ENCODE data around the gene TBC1D19. TPM values are rescaled to one million over a fixed set of nuclear protein-coding genes. Genes with fewer than 3 reads are reported as not detected.
A peak's percentile ranks its signal among the peaks of the same experiment; 100 is the strongest.

Gene TBC1D19
- total RNA-seq, 5 donors from 2014 or later (not counting 1 experiment from before 2014, with no cell fraction given): 6.8 to 11.6 (median 9.4) TPM

DNA sequence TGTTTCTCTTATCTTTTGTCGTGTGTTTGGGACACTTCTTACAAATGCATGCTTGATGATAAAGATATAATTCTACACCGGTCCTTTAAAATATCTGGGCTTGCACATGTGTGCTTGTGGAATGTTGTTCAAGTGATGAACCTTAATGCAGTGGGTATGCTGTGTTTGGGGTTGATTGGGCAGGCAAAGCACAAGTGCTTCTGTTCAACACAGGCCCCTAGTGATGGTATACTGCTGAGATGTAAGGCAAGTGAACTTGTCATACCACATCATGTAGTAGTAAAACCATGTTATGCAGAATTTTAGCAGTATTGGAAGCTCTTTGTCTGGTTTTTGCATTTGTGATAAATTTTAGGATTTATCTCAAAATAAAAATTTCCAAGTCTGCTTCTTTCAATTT, 23.9 kb downstream of the TBC1D19 start:
- Mint-ChIP-seq H3K4me1 (peaks cover 25 to 37% (median 36%) of the 10 kb centered on the region in 3 donors), H3K27me3 (no peaks in the 10 kb centered on the region), H3K9me3 (no peaks in the 10 kb centered on the region), H3K36me3 (peaks cover 7% of the 10 kb centered on the region), H3K27ac (no peak overlapping the region), H3K4me3 (no peak overlapping the region)
- peaks cover 0 to 7% of the 10 kb centered on the region in 2 experiments for H3K4me1 ChIP-seq (ENCODE audit: control insufficient read depth in 1 of 2, extremely low read depth in 1 of 2, insufficient read depth in 2 of 2, low read length in 2 of 2)
- no peak overlapping the region for H3K4me3 ChIP-seq (ENCODE audit: control insufficient read depth in 1 of 2, extremely low read depth in 1 of 2, low read length in 1 of 2)
- H3K36me3 ChIP-seq (ENCODE audit: control insufficient read depth in 2 of 2, extremely low read depth in 1 of 2, insufficient read depth in 1 of 2, low read length in 1 of 2): no peaks in the 10 kb centered on the region
- DNase-seq: no peak
- POLR2A ChIA-PET: no interaction called here
- CTCF ChIA-PET: no interaction called here
- H3K9me3 ChIP-seq: no peaks in the 10 kb centered on the region
- no peak overlapping the region for H3K27ac ChIP-seq (ENCODE audit: low read length)
- ATAC-seq (replicated peaks in 1 of 4): no peak
- 86% methylated on average over 1 of the region's 2 CpGs for WGBS (ENCODE audit: insufficient coverage)
- H3K27me3 ChIP-seq (replicated peaks in 1 of 2; ENCODE audit: control insufficient read depth in 2 of 2, extremely low read depth in 1 of 2, insufficient read depth in 2 of 2, low read length in 1 of 2): no peaks in the 10 kb centered on the region

DNA sequence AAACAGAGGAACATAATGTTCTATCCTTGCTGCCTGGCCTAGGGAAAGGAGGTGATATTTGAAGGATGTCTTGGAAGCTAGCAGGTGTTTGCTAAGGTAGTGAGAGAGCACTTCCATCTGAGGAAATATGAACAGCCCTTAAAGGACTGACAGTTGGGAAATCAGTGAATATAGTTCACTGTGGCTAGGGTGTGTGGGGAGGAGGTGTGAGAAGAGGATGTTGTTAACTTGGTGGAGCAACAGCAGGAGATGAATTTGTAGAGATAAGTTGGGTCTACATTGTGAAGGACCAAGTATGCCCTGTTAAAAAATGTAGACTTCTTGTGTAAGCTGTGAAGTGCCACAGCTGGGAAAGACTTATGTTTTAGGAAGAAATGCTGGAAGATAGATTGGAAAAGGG, 25.5 kb downstream of the TBC1D19 start:
- Mint-ChIP-seq H3K27ac (peak overlapping the region in 1 of 2 donors; percentile 1), H3K4me1 (peaks cover 30 to 43% (median 42%) of the 10 kb centered on the region in 3 donors), H3K27me3 (no peaks in the 10 kb centered on the region), H3K36me3 (peaks cover 5% of the 10 kb centered on the region), H3K4me3 (no peak overlapping the region), H3K9me3 (no peaks in the 10 kb centered on the region)
- H3K4me3 ChIP-seq (ENCODE audit: control insufficient read depth in 1 of 2, extremely low read depth in 1 of 2, low read length in 1 of 2): no peak overlapping the region
- no peaks in the 10 kb centered on the region for H3K36me3 ChIP-seq (ENCODE audit: control insufficient read depth in 2 of 2, extremely low read depth in 1 of 2, insufficient read depth in 1 of 2, low read length in 1 of 2)
- ChIA-PET CTCF (no interaction called here), POLR2A (no interaction called here)
- H3K9me3 ChIP-seq: no peaks in the 10 kb centered on the region
- peaks cover 0 to 7% of the 10 kb centered on the region in 2 experiments for H3K4me1 ChIP-seq (ENCODE audit: control insufficient read depth in 1 of 2, extremely low read depth in 1 of 2, insufficient read depth in 2 of 2, low read length in 2 of 2)
- H3K27ac ChIP-seq (ENCODE audit: low read length): no peak overlapping the region
- H3K27me3 ChIP-seq (replicated peaks in 1 of 2; ENCODE audit: control insufficient read depth in 2 of 2, extremely low read depth in 1 of 2, insufficient read depth in 2 of 2, low read length in 1 of 2): no peaks in the 10 kb centered on the region
- ATAC-seq (replicated peaks in 1 of 4) (no peak), DNase-seq (peak in 4 of 35 experiments; percentile 1 to 21 (median 6))

DNA sequence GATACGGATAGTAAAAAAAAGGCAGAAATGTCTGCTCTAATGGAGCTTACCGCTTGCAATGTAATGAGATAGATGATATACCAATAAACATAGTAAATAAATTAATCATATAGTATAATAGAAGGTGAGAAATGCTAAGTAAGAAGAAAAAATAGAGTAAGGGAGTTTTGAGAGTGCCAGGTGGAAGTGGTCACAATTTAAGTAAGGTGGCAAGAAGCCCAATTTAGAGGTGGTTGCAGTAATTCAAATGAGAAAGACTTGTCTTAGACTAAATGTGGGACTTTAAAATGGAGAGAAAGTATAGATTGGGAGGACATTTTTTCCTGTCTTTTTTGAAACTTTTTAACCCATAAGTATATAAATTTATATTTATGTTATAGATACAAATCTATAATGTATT, 26.0 kb downstream of the TBC1D19 start:
- Histone ChIP-seq H3K36me3 (ENCODE audit: control insufficient read depth in 2 of 2, extremely low read depth in 1 of 2, insufficient read depth in 1 of 2, low read length in 1 of 2) (no peaks in the 10 kb centered on the region), H3K4me1 (ENCODE audit: control insufficient read depth in 1 of 2, extremely low read depth in 1 of 2, insufficient read depth in 2 of 2, low read length in 2 of 2) (peaks cover 0 to 7% of the 10 kb centered on the region in 2 experiments), H3K9me3 (no peaks in the 10 kb centered on the region), H3K27me3 (replicated peaks in 1 of 2; ENCODE audit: control insufficient read depth in 2 of 2, extremely low read depth in 1 of 2, insufficient read depth in 2 of 2, low read length in 1 of 2) (no peaks in the 10 kb centered on the region), H3K4me3 (ENCODE audit: control insufficient read depth in 1 of 2, extremely low read depth in 1 of 2, low read length in 1 of 2) (no peak overlapping the region), H3K27ac (ENCODE audit: low read length) (no peak overlapping the region)
- Mint-ChIP-seq H3K9me3 (no peaks in the 10 kb centered on the region), H3K36me3 (peaks cover 5% of the 10 kb centered on the region), H3K27ac (no peak overlapping the region), H3K4me3 (no peak overlapping the region), H3K27me3 (no peaks in the 10 kb centered on the region), H3K4me1 (peaks cover 30 to 43% (median 42%) of the 10 kb centered on the region in 3 donors)
- DNase-seq: peak in 1 of 35 experiments; percentile 6
- ATAC-seq (replicated peaks in 1 of 4): no peak
- CTCF ChIA-PET: no interaction called here
- WGBS (ENCODE audit: insufficient coverage): no CpG with 5 or more reads among the region's 2 CpGs
- POLR2A ChIA-PET: no interaction called here

DNA sequence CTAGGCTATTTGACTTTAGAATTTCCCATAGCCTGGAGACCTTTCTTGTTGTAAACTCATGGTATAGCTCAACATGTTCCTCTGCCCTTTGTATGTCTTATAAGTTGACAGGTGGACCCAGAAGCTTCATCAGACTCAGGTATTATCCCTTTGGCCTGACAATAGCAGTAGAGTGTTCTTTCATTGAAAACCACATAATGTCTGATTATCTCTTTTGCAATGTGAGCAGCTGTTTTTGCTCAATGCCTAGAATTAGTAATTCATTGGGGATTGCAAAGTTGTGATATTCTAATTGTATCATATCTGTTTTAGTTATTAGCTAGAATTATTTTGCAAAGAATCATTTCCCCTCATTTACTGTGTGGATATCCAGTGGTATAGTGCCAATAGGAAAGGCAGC, 27.5 kb downstream of the TBC1D19 start:
- ChIA-PET CTCF (interaction anchor here in 1 of 2 donors (0.7 kb wide), 1 partner anchor 11 kb away, joined by 3 read pairs; no protein-coding TSS in a partner anchor), POLR2A (interaction anchor here in 1 of 2 donors (0.8 kb wide), 1 partner anchor 293 kb away, joined by 3 read pairs; no protein-coding TSS in a partner anchor)
- peaks cover 30 to 42% (median 39%) of the 10 kb centered on the region in 3 donors for H3K4me1 Mint-ChIP-seq
- Histone ChIP-seq H3K9me3 (no peaks in the 10 kb centered on the region), H3K4me1 (ENCODE audit: control insufficient read depth in 1 of 2, extremely low read depth in 1 of 2, insufficient read depth in 2 of 2, low read length in 2 of 2) (peaks cover 0 to 7% of the 10 kb centered on the region in 2 experiments), H3K4me3 (ENCODE audit: control insufficient read depth in 1 of 2, extremely low read depth in 1 of 2, low read length in 1 of 2) (no peak overlapping the region), H3K27ac (ENCODE audit: low read length) (no peak overlapping the region), H3K27me3 (replicated peaks in 1 of 2; ENCODE audit: control insufficient read depth in 2 of 2, extremely low read depth in 1 of 2, insufficient read depth in 2 of 2, low read length in 1 of 2) (no peaks in the 10 kb centered on the region), H3K36me3 (ENCODE audit: control insufficient read depth in 2 of 2, extremely low read depth in 1 of 2, insufficient read depth in 1 of 2, low read length in 1 of 2) (no peaks in the 10 kb centered on the region)
- no peak overlapping the region for H3K4me3 Mint-ChIP-seq
- no peak for DNase-seq
- ATAC-seq (replicated peaks in 1 of 4): no peak
- H3K27me3 Mint-ChIP-seq: no peaks in the 10 kb centered on the region
- peaks cover 8% of the 10 kb centered on the region for H3K36me3 Mint-ChIP-seq
- no peak overlapping the region for H3K27ac Mint-ChIP-seq
- H3K9me3 Mint-ChIP-seq: no peaks in the 10 kb centered on the region

DNA sequence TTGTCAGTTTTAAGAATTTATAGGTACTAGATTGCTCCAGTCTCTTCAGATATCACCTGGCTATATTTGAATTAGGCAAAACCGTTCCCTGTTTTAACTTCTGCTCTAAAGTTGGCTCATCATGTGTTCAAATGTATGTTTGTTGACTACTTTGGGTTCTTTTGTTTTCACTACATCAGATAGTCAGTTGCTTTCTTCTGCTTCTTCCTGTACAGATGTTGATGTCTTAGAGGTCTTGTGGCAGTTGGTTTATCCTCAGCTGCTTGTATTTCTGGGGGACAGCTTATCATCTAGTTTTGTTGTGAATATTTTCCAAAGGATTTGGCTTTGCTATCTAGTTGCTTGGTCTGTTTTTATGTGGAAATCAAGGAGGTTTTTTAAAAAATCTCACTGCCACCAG, 28.0 kb downstream of the TBC1D19 start:
- Mint-ChIP-seq H3K4me1 (peaks cover 29 to 42% (median 38%) of the 10 kb centered on the region in 3 donors), H3K27me3 (no peaks in the 10 kb centered on the region), H3K4me3 (no peak overlapping the region), H3K9me3 (no peaks in the 10 kb centered on the region), H3K36me3 (peaks cover 9% of the 10 kb centered on the region), H3K27ac (no peak overlapping the region)
- ATAC-seq (replicated peaks in 1 of 4) (no peak), DNase-seq (no peak)
- Histone ChIP-seq H3K27me3 (replicated peaks in 1 of 2; ENCODE audit: control insufficient read depth in 2 of 2, extremely low read depth in 1 of 2, insufficient read depth in 2 of 2, low read length in 1 of 2) (no peaks in the 10 kb centered on the region), H3K4me3 (ENCODE audit: control insufficient read depth in 1 of 2, extremely low read depth in 1 of 2, low read length in 1 of 2) (no peak overlapping the region), H3K36me3 (ENCODE audit: control insufficient read depth in 2 of 2, extremely low read depth in 1 of 2, insufficient read depth in 1 of 2, low read length in 1 of 2) (no peaks in the 10 kb centered on the region), H3K4me1 (ENCODE audit: control insufficient read depth in 1 of 2, extremely low read depth in 1 of 2, insufficient read depth in 2 of 2, low read length in 2 of 2) (peaks cover 0 to 7% of the 10 kb centered on the region in 2 experiments), H3K9me3 (no peaks in the 10 kb centered on the region), H3K27ac (ENCODE audit: low read length) (no peak overlapping the region)
- WGBS (ENCODE audit: insufficient coverage): no CpG with 5 or more reads among the region's 1 CpG
- CTCF ChIA-PET: no interaction called here
- POLR2A ChIA-PET: interaction anchor here in 1 of 2 donors (0.6 kb wide), 1 partner anchor 192 kb away, joined by 3 read pairs; no protein-coding TSS in a partner anchor

DNA sequence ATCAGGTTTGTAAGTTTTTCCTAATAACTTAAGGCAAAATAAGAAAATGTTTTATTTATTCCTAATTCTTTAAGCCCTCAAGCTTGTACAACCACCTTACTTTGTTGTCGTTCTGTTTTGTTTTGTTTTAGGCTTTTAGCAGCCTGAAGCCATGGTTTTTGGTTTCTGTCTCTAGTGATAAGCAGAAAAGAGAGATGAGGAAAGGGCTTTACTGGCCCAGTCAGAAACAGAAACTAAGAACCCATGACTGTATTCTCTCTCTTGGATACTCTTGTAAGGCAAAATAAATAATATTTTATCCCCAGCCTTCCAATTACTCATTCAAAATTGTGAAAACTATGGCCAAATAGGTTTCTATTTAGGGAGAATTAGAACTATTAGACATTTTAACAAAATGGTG, 29.4 kb downstream of the TBC1D19 start:
- ATAC-seq (replicated peaks in 1 of 4): no peak
- Mint-ChIP-seq H3K9me3 (no peaks in the 10 kb centered on the region), H3K36me3 (peaks cover 22% of the 10 kb centered on the region), H3K27ac (no peak overlapping the region), H3K4me1 (peaks cover 28 to 42% (median 35%) of the 10 kb centered on the region in 3 donors), H3K4me3 (no peak overlapping the region), H3K27me3 (no peaks in the 10 kb centered on the region)
- peaks cover 0 to 7% of the 10 kb centered on the region in 2 experiments for H3K4me1 ChIP-seq (ENCODE audit: control insufficient read depth in 1 of 2, extremely low read depth in 1 of 2, insufficient read depth in 2 of 2, low read length in 2 of 2)
- no peak overlapping the region for H3K4me3 ChIP-seq (ENCODE audit: control insufficient read depth in 1 of 2, extremely low read depth in 1 of 2, low read length in 1 of 2)
- POLR2A ChIA-PET: no interaction called here
- no CpG with 5 or more reads among the region's 1 CpG for WGBS (ENCODE audit: insufficient coverage)
- H3K27me3 ChIP-seq (replicated peaks in 1 of 2; ENCODE audit: control insufficient read depth in 2 of 2, extremely low read depth in 1 of 2, insufficient read depth in 2 of 2, low read length in 1 of 2): no peaks in the 10 kb centered on the region
- CTCF ChIA-PET: no interaction called here
- no peak overlapping the region for H3K27ac ChIP-seq (ENCODE audit: low read length)
- no peaks in the 10 kb centered on the region for H3K9me3 ChIP-seq
- peaks cover 0 to 6% of the 10 kb centered on the region in 2 donors for H3K36me3 ChIP-seq (ENCODE audit: control insufficient read depth in 2 of 2, extremely low read depth in 1 of 2, insufficient read depth in 1 of 2, low read length in 1 of 2)
- peak in 1 of 35 experiments; percentile 3 for DNase-seq

DNA sequence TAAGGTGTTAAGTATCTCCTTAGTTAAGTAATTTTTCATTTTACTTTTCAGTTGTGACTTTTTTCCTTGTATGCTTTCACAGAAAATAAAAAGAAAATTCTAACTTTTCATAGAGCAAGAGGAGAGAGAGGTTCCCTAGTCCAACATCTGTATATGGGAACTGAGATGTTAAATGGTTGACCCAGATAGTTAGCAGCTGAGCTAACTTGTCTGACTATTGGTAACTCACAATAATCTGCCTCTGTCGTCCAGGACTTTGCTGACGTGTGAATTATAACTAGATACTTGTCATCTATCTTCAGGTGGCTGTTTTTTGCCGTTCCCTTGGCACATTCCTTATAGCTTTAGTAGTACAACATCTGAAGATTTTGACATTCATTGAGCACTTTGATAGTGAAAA, 29.9 kb downstream of the TBC1D19 start:
- H3K27me3 Mint-ChIP-seq: no peaks in the 10 kb centered on the region
- ChIA-PET CTCF (no interaction called here), POLR2A (no interaction called here)
- H3K4me3 ChIP-seq (ENCODE audit: control insufficient read depth in 1 of 2, extremely low read depth in 1 of 2, low read length in 1 of 2): no peak overlapping the region
- peaks cover 28 to 37% (median 32%) of the 10 kb centered on the region in 3 donors for H3K4me1 Mint-ChIP-seq
- no peaks in the 10 kb centered on the region for H3K9me3 Mint-ChIP-seq
- no peak overlapping the region for H3K27ac ChIP-seq (ENCODE audit: low read length)
- no peaks in the 10 kb centered on the region for H3K27me3 ChIP-seq (replicated peaks in 1 of 2; ENCODE audit: control insufficient read depth in 2 of 2, extremely low read depth in 1 of 2, insufficient read depth in 2 of 2, low read length in 1 of 2)
- no peaks in the 10 kb centered on the region for H3K9me3 ChIP-seq
- peaks cover 27% of the 10 kb centered on the region for H3K36me3 Mint-ChIP-seq
- H3K36me3 ChIP-seq (ENCODE audit: control insufficient read depth in 2 of 2, extremely low read depth in 1 of 2, insufficient read depth in 1 of 2, low read length in 1 of 2): peaks cover 0 to 6% of the 10 kb centered on the region in 2 donors
- no peak for ATAC-seq (replicated peaks in 1 of 4)
- H3K4me1 ChIP-seq (ENCODE audit: control insufficient read depth in 1 of 2, extremely low read depth in 1 of 2, insufficient read depth in 2 of 2, low read length in 2 of 2): peaks cover 0 to 7% of the 10 kb centered on the region in 2 experiments
- no peak overlapping the region for H3K4me3 Mint-ChIP-seq
- no peak for DNase-seq
- WGBS (ENCODE audit: insufficient coverage): no CpG with 5 or more reads among the region's 3 CpGs
- no peak overlapping the region for H3K27ac Mint-ChIP-seq

All from T-cell (primary cell).